GM18951 (cell line): ENCODE measurements around the gene STAT5B.
"Not testable (repeated sequence)": the region's sequence is repeated elsewhere in the genome, so short reads cannot be mapped to it uniquely, and the experiment has no call there.

Experiments used
- POLR2A ChIP-seq: IDR thresholded peaks from 4 replicates; pipeline ENCODE4 v1.6.1; 2011; ENCODE audit warnings: mild to moderate bottlenecking; ENCODE audit not compliant: insufficient read length, insufficient read depth; ENCODE audit errors: extremely low read depth
- in situ Hi-C: fragments of 300-500 bp; cut with MboI; formaldehyde crosslinking; loops from one replicate; pipeline ENCODE4 v1.12.0; 2022; ENCODE audit warnings: low sequenced_read_pairs, mixed read lengths, inconsistent platforms; ENCODE audit not compliant: unreplicated experiment

Gene STAT5B

DNA sequence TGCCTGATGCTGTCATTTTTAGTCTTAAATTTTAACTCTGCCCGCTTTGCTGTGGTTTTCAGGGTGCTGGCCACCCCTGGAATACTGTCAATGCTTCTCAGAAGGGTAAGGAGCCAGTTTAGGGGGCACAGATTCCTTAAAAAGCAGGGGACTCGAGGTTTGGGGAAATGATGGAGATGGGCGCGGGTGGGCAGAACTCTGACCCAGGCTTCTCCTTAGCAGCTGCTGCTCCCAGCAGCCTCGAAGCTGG is 35.8 kb upstream of the STAT5B start:
- no peak for TF ChIP-seq POLR2A
- in situ Hi-C loops = no loop called here

DNA sequence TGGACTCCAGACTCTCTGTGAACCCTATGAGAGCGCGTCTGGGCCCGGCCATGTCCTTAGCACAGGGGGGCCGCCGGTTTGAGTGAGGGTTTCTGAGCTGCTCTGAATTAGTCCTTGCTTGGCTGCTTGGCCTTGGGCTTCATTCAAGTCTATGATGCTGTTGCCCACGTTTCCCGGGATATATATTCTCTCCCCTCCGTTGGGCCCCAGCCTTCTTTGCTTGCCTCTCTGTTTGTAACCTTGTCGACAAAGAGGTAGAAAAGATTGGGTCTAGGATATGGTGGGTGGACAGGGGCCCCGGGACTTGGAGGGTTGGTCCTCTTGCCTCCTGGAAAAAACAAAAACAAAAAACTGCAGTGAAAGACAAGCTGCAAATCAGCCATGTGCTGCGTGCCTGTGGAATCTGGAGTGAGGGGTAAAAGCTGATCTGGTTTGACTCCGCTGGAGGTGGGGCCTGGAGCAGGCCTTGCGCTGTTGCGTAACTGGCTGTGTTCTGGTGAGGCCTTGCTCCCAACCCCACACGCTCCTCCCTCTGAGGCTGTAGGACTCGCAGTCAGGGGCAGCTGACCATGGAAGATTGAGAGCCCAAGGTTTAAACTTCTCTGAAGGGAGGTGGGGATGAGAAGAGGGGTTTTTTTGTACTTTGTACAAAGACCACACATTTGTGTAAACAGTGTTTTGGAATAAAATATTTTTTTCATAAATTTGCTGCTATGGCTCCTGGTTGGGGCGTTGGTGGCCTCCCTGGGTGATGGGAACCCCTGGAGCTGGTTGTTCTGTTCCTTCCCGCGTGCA is 35.2 kb upstream of the STAT5B start:
- in situ Hi-C loops = no loop called here
- no peak for TF ChIP-seq POLR2A

DNA sequence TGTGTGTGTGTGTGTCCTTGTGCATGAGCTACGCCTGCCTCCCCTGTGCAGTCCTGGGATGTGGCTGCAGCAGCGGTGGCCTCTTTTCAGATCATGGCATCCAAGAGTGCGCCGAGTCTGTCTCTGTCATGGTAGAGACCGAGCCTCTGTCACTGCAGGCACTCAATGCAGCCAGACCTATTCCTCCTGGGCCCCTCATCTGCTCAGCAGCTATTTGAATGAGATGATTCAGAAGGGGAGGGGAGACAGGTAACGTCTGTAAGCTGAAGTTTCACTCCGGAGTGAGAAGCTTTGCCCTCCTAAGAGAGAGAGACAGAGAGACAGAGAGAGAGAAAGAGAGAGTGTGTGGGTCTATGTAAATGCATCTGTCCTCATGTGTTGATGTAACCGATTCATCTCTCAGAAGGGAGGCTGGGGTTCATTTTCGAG is 34.6 kb upstream of the STAT5B start:
- no peak for TF ChIP-seq POLR2A
- in situ Hi-C loops = no loop called here

DNA sequence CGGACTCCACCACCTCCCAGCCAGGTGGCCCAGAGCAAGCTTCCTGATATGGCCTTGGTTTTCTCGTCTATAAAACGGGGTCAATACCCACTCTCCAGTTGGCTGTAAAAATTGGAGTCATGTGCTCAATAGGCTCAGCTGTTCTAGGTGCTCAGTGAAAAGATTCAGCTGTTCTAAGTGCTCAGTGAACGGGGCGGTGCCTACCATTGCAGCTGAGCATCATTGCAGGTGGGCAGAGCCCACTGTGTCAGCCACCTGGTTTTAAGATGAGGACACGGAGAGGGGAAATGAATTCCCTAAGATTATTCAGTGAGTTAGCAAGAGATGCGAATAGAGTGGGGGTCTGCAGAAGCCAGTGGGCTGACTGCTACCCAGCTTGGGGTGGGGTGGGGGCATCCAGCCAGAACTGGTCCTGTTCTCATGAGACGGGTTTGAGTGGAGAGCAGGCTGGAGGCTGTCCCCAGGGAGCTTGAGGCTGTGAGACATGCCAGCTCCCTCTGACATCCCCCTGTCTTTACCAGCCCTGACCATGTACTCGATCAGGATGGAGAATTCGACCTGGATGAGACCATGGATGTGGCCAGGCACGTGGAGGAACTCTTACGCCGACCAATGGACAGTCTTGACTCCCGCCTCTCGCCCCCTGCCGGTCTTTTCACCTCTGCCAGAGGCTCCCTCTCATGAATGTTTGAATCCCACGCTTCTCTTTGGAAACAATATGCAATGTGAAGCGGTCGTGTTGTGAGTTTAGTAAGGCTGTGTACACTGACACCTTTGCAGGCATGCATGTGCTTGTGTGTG is 34.0 kb upstream of the STAT5B start:
- in situ Hi-C loops = no loop called here
- no peak for TF ChIP-seq POLR2A

DNA sequence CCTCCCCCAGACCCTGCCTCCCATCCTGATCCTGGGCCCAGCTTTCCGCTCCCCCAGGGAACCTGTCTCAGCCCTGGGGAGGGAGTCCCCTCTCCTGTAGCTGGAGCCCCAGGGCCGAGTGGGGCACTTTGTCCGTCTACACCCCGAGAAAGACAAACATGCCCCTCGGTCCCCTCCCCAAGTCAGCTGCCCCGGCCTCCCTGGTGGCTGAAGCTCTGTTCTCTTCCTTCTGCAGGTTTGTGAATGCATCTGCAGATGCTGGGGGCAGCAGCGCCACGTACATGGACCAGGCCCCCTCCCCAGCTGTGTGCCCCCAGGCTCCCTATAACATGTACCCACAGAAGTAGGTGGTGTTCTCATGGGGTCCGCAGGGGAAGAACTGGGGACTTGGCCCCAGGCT is 33.0 kb upstream of the STAT5B start:
- in situ Hi-C loops = no loop called here
- no peak for TF ChIP-seq POLR2A

DNA sequence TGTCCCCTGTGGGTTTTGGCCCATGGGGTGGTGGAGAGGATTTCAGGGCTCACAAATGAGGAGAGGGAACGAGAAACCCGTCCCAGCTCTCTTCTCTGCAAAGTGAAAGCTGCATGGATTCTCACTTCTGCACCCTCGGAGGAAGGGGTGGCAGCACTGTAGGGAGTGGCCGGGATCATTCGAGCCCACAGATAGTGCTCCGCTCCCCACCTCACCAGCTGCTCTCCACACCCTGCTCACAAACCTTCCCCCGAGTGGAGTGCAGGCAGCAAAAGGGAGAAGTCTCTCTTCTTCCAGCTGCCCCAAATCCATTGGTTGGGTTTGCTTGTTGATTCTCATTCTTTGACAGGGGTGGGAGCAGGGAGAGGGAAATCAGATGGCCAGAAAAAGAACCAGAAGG is 32.3 kb upstream of the STAT5B start:
- in situ Hi-C loops = no loop called here
- no peak for TF ChIP-seq POLR2A

DNA sequence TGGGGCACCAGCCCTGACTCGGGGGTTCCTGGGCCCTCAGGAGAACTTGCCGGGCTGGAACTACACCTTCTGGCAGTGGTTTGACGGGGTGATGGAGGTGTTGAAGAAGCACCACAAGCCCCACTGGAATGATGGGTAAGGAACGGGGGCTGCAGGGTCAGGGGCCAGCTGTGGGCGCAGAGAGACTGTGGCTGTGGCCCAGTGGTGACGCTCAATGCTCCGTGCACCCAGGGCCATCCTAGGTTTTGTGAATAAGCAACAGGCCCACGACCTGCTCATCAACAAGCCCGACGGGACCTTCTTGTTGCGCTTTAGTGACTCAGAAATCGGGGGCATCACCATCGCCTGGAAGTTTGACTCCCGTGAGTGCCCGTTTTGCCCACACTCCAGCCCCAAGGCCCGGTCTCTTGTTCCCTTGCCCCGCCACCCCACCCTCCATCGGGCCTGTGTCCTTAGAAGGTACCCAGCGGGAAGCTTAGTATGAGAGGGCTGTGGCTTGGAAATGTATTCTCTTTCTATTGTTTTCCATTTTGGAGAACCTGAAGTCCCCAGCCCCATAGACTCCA is 31.3 kb upstream of the STAT5B start:
- in situ Hi-C loops = no loop called here
- TF ChIP-seq POLR2A = no peak

DNA sequence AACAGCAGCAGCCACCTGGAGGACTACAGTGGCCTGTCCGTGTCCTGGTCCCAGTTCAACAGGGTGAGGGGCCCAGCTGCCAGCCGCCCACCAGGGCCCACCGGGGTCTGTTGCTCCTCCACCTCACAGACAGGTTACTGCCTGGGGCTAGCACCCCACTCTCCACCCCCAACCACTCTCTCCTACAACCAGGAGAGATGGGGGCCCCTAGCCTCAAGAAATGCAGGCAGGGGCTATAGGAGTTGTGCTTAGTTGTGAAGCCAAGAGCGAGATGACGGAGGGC is 30.1 kb upstream of the STAT5B start:
- no peak for TF ChIP-seq POLR2A
- in situ Hi-C loops = no loop called here

DNA sequence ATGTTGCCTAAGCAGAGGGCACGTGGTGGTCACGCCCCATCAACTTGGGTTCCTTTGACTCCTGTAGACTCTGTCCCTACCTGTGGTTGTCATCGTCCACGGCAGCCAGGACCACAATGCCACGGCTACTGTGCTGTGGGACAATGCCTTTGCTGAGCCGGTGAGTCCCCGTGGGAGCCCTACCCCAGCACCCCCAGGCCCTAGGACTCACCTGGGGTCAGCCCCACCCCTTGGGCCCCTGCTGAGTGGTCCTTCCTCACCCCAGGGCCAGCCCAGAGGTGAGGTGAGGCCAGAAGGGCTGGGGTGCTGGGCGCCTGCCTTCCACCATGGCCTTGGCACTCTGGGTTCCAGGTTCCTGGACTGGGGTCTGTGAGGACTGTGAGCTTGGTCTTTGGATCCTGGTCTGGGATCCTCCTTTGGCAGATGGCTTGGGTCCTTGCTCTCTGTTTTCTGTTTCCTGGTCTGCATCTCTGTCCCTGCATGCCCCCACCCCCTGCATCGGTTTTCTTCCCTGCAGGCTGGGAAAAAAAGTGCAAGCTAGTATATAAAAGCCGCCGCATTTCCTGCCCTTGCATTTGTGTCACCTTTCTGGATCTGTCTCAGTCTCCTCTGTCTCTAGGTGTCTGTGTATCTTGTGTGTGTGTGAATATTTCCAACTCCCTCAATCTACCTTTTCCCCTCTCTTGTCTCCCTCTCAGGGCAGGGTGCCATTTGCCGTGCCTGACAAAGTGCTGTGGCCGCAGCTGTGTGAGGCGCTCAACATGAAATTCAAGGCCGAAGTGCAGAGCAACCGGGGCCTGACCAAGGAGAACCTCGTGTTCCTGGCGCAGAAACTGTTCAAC is 29.6 kb upstream of the STAT5B start:
- TF ChIP-seq POLR2A = no peak

DNA sequence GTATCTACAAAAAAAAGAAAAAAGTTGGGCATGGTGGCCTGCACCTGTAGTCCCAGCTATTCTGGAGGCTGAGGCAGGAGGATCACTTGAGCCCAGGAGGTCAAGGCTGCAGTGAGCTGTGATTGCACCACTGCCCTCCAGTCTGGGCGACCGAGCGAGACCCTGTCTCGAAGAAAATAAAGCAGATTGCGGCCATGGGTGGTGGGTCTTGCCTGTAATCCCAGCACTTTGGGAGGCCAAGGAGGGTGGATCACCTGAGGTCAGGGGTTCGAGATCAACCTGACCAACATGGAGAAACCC is 28.8 kb upstream of the STAT5B start:
- in situ Hi-C loops = not testable (repeated sequence)

More for the DNA sequence above, 29.6 kb upstream of the STAT5B start:
- in situ Hi-C loops = no loop called here

DNA sequence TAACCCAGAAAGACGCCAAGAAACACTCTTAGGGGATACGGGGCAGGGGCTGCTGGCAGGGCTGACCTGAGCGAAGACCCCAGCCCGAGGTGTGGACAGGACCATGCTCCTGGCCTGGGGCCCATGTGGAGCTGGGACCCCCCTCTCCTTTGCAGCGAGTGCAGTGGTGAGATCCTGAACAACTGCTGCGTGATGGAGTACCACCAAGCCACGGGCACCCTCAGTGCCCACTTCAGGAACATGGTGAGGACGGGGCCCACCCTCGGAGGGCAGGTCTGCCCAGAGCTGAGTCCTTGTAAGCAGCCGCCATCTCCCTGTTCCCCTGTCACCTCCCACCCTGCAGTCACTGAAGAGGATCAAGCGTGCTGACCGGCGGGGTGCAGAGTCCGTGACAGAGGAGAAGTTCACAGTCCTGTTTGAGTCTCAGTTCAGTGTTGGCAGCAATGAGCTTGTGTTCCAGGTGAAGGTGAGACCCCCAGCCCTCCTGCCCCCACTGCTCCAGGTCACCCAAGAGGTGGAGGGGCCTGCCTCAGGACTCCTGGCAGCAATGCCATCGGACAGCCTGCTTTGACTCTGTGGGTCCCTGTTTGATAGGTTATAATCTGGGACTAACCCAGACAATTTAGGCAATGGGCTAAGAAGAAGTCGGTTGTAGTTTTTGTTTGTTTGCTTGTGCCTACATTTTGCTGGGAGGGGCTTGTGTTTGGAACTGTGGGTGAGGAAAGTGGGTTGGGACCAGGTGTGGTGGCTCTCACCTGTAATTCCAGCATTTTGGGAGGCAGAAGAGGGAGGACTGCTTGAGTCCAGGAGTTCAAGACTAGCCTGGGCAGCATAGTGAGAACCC is 28.2 kb upstream of the STAT5B start:
- in situ Hi-C loops = no loop called here
- TF ChIP-seq POLR2A = no peak

DNA sequence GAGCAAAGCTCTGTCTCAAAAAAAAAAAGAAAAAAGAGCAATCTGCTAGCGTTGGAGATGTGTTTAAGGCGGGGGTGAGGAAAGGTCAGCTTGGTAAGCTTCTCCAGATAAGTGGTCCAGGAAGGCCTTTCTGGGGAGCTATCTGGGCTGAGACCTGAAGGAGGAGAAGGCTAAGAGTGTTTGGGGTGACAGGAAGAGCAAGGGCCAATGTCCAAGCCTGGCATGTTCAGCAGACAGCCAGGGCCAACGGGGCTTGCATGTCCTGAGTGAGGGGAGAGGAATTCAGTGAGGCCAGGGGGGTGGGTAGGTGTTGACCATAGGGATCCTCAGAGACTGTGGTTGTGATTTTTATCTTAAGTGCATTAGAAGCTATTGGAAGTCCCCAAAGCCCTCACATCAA is 27.5 kb upstream of the STAT5B start:
- no peak for TF ChIP-seq POLR2A
- in situ Hi-C loops = no loop called here

DNA sequence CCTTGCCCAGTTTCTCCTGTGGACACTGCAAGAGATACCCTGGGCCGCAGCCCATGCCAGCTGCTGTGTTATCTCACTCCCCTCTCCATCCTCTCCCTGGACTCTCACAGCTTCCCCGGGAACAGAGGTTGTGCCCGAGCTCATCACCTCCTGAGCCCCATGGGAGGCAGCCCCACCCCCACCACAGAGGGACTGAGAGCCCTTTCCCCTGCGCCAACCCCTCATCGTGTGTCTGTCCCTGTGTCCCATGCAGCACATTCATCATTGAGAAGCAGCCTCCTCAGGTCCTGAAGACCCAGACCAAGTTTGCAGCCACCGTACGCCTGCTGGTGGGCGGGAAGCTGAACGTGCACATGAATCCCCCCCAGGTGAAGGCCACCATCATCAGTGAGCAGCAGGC is 24.8 kb upstream of the STAT5B start:
- no peak for TF ChIP-seq POLR2A
- in situ Hi-C loops = no loop called here

DNA sequence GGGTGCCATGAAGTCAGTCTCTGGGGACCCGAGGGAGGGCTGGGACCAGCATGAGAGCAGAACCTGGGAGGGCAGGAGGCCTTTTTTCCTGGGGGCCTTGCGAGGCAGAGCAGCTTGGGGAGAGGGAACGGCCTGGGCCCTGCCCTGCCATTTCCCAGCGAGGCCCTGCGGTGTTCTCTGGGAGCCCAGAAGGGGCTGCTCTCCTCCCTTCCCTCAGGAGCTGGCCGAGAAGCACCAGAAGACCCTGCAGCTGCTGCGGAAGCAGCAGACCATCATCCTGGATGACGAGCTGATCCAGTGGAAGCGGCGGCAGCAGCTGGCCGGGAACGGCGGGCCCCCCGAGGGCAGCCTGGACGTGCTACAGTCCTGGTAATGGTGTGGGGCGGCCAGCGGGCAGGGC is 23.7 kb upstream of the STAT5B start:
- in situ Hi-C loops = not testable (repeated sequence)

DNA sequence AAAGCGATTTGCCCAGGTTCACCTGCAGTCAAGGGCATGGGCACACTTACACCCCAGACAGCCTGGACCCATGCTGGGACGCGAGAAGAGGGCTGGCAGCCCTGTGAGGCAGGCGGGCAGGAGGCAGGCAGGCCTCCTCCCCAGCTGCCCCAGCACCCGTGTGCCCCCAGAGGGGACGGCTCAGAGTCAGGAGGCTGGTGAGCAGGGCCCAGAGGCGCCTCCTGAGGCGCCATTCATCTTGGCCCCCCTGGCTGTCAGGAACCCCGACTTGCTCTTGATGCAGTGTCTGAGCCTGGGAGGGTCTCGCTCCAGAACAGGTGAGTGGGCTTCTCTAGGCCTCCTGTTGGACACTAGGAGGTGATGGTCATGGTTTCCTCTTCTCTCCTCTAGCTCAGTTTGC is 23.2 kb upstream of the STAT5B start:
- in situ Hi-C loops = not testable (repeated sequence)

DNA sequence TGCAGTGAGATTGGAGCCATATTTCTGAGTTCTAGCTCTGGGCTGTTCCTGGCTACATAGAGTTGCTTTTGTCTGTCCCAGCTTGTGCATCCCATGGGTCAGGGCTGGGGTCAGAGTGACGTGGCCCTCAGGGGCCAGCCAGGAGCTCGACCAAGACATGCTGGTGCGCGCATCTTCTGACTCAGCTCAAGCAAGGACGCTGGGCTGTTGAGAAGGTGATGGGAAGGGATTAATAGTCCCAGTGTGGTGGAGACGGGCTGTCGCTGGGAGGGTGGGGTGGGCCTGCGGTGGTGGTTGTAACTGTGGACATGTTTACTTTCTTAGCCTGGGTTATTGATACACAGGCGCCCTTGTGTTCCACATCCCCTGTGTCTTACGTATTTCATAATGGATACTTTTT is 21.6 kb upstream of the STAT5B start:
- in situ Hi-C loops = not testable (repeated sequence)
